NCI-H1092 (cell line): ENCODE measurements around the gene C3orf20.

Experiments
- DNase-seq: peaks from one replicate; lab custom pipeline; 2025; lab: John Stamatoyannopoulos, UW

The C3orf20 gene

DNA sequence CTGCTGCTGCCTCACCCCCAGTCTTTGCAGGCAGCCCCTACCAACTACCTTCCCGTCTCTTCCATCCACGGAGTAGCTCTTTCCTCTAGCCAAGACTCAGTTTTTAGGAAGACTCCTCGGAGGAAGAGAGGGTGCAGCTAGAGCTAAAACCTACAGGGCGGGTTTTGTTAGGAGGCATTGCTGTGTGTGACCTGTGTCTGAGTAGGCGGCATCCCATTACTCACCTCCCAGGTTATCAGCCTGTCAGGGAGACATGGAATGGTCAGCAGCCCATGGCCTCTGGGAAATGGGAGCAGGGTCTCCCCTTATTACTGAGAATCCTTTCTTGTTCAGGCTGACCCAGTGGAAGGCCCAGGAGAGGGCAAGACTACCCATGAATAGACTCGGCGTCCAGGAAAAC, 100.1 kb downstream of the C3orf20 start:
- no peak for DNase-seq

DNA sequence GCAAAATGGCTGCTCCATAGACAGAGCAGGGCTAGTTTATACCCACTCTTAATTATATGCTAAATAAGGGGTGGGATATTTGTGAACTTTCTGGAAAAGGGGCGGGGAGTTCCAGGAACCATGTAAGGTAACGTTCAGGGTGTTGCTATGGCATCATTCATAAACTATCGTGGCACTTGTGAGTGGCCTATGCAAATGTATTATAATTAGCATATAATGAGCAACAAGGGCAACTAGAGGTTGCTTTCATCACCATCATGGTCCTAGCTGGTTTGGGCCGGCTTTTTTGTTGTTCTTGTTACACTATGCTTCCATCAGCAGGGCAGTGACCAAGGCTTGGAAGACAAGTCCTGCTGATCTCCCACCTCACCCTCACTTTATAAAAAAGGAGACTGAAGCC, 100.6 kb downstream of the C3orf20 start:
- DNase-seq: no peak

DNA sequence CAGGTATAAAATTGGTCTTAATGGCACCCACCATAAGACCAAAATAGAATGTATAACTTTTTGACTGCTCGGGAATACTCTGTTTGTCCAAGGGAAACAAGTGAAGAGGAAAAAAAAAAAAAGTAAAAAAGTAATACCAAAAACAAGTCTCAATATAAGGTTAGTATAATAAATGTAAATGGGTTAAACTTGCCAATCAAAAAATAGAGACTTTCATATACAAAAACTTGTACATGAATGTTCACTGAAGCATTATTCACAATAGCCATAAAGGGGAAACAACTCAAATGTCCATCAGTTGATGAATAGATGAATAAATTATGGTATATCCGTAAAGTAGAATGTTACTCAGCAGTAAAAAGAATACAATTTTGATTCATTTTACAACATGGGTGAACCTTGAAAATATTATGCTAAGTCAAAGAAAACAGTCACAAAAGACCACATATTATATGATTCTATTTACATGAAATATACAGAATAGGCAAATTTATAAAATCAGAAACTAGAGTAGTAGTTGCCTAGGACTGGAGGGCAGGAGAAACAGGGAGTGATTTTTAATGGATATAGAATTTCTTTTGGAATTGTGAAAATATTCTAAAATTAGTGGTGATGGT, 104.2 kb downstream of the C3orf20 start:
- no peak for DNase-seq

DNA sequence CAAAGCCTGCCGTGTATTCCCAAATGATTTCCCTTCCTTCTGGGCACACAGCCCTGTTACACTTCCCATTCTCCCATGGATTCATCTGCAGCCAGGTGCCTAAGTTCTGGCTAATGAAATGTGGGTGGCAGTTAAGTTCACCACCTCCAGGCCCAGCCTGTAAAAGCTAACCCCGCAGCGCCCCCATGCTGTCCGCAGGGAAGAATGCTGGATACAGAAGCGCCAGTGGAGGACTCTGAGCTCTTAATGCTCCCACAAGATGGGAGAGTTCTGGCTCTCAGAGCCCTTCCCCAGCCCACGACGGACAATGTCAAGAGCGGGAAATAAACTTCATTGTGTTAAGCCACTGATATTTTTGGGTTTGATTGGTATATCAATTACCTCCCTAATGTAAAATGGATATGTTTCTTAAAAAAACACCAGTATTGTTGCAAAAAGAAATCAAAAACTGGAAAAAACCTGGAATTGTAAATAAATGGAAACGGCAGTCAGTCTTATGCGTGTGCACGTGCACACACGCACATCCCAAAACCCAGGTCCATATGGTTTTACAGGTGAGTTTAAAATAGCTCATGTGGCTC, 106.1 kb downstream of the C3orf20 start:
- peak; percentile 19 for DNase-seq

DNA sequence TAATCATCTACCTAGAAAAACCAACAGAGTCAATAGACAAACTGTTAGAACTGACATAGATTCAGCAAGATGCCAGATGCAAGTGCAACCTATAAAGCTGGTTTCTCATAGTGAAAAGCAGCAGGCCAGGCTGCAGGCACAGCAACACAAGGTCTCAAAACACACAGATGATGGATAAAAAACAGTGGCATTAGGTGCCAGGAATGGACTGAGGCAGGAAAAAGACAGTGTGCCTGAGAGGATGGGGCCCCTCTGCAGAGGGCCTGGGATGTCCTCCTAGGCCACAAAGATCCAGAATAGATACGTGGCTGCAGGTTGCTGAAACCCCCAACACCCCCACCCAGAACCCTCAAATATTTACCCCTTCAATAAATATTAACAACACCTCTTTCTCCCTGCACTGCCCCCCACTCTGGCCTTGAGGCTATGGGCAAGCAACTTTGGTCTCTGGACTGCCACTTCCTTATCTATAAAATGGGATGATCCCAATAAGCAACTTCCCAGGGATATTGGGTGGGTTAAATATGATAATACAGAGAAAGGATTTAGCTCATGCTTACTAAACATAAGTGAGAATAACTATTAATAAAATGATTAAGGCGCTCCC, 108.6 kb downstream of the C3orf20 start:
- no peak for DNase-seq

DNA sequence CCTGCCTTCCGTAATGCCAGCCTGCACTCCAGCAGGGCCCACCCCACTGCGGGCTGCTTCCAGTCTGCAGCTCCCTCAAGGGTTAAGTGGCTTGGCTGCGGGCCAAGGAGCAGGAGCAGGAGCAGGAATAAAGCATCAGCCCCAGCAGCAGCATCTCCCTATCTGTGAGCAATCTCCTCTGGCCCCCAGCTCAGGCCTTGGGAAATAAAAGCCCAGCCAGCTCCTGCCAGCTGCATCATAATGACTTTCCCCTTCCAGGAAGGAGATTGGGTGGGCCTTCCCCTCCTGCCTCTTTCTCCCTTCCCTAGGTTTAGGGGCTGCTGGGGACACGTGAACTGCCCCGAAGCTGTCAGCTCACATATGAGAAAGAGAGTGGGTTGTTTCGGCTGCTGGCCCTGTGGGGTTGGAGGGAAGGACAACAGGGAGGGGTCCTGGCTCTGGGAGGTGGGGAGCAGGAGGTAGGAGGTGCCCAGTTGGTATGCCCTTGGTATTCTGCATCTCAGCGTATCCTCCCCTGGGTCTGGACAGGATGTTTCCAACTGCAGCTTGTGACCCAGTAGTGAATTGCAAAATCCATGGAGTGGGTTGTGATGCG, 109.2 kb downstream of the C3orf20 start:
- DNase-seq: peak; percentile 14

DNA sequence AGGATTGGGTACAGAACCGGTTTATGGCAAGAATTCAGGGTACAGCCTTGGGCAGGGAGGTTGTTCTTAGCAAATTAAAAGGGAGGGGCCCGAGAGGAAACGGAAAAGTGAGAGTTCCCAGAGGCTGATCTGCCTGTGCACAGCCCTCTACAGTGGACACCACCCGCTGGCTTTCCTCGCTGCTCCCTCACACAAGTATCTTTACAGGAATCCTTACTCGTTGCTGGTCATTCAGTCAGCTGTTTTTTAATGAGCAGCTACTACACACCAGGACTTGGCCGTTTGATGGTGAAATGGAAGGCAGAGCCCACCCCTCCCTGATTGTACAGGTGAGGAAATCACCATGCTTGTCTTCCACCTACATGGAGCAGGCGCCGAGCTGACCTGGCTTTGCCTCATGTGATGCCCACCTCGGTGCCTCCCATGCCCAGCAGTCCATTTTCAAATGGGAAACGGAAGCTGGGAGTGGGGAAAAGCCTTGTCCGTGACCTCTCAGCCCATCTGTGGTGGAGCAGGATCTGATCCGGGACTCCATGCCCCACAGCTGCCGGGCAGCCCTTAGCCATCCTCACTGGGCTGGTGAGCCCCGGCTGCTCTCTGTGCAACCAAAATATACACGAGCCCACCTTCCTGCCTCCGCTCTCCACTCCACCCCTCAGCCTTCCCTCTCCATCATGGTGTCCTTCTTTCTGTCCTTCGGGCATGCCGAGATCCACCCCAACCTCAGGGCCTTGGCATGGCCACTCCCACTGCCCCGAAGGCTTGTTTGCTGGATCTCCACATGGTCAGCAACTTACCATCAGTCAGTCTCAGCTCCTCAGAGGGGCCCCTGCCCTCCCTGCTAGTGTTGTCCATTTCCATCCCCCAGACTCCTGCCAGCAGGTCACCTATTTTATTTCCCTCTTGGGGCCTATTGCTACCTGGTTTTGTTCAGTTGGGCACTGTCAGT, 110.5 kb downstream of the C3orf20 start:
- no peak for DNase-seq

DNA sequence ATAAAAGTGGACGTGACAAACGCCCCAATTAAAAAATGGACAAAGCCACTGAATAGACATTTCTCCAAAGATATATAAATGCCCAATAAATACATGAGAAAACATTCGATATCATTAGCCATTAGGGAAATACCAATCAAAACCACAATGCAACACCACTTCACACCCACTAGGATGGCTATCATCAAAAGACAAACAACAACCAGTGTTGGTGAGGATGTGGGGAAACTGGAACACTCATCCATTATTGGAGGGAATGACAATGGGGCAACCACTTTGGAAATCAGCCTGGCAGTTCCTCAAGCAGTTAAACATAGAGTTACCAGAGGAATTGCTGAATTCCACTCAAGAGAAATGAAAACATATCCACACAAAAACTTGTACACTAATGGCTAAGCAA, 111.4 kb downstream of the C3orf20 start:
- no peak for DNase-seq

DNA sequence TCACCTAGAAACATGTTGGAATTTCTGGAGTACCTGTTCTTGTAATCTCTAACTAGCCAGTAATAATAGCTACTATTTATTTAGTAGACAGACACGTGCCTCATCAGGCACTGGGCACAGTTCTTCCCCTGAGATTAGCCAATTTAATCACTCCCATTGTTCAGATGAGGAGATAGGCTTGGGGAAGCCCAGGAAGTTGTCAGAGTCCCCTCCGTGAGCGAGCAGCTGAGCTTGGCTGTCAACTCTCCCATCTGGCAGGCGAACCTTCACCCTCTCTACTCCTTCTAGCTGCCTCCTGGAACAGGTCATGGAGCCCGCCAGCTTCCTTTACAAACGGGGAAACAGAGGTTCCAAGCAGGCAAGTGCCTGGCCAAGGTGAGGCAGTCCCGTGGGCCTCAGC, 112.7 kb downstream of the C3orf20 start:
- no peak for DNase-seq

DNA sequence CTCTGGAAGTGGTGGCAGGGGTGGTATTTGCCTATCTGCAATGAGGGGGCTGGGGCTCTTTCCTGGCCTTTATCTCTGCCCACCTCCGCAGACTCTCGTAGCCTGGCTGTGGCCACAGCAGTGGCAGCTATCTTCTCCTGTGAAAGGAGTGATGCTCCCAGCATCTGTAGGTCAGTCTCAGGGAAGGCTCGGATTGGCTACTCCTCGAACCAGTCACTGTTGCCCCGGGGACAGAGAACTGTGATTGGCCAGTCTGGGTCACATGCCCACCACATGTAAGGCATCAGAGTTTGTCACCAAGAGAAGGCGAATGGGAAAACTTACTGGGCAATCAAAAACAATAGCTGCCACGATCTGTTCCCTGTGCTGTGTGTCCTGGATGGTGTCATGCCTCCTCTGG, 113.7 kb downstream of the C3orf20 start:
- DNase-seq: no peak

DNA sequence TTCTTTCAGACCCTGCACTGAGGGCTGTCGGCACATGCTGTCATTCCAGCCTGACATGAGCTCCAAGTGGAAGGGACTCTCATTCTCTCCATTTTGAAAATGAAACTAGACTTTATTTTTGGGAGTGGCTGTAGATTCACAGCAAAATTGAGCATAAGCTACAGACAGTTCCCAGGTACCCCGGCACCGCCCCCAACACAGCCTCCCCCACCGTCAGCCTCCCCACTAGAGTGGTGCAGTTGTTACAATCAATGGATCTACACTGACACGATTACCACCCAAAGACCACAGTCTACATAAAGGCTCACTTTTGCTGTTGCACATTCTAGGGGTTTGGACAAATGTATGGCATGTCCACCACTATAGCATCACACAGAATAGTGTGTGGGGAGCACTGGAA, 114.3 kb downstream of the C3orf20 start:
- DNase-seq: no peak

DNA sequence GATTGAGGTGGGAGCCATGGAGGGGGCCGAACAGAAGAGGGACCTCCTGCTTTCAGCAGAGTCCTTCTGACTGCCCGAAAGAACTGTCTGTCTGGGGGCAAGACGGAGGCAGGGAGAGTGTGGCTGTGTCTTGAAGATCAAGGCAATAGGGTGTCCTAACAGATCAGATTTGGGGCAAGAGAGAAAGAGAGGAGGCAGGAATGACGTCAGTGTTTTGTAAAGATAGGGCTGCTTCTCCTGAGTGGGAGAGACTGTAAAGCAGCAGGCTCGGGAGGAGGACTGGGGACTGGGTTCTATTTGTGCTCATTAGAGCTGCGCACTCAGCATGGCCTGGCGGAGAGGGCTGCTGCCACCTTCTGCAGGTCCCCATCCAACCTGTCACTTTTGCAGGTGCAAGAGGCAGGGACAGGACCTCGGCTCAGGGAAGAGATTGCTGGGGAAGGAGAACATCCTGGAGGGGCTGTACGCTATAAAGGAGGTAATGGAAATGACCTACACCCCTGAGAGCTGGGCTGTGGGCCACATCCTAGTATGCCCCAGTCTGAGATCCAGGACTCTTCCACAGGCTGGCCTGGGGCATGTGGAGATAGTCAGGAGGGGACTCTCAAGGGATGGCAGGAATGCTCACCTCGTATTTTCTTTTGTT, 114.8 kb downstream of the C3orf20 start:
- DNase-seq: no peak

DNA sequence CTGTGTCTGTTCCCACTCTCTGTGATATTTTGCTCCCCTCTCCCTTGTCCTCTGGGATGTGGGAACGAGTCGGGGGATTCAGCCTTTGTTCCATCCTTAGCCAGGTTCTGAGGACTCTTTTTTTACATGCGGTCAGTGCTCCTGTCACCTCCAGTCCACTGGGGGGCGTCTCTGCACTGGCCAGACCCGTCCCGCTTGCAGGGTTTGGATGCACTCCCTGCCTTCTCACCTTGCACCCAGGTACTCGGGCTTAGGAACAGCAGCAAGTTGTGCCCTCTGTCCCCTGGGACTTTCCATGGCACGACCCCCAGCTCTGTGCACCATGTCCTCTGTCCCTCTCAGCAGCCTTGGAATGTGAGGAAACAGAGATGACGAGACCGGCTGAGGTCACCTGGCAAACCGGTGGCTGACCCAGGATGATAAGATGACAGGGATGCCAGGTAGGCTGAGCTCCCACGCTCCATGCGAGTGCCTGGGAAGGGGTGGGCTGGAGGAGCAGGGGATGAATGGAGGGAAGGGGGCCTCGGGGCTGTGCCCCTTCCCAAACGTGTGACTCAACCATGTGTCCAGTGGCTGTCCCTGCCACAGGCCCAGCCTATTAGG, 116.5 kb downstream of the C3orf20 start:
- peak; percentile 13 for DNase-seq

DNA sequence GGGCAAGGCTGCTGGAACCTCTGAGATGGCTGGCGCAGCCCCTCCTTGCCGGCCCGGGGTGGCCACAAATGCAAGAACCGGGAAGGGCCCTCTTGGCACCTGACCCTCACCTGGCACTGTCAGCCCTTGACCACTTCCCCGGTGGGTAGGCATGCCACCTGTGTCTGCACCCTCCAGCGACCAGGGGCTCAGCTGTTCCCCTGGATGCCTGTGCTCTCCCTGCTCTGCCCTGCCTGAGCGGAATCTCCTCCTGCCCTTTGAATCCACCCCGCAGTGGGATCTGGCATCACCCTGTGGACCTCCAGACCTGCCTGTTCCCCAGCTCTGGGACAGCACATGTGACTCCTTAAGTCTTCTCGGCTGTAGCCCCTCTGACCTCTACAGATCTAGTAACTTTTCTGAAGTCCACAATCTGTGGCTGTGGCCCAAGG, 117.8 kb downstream of the C3orf20 start:
- DNase-seq: no peak

DNA sequence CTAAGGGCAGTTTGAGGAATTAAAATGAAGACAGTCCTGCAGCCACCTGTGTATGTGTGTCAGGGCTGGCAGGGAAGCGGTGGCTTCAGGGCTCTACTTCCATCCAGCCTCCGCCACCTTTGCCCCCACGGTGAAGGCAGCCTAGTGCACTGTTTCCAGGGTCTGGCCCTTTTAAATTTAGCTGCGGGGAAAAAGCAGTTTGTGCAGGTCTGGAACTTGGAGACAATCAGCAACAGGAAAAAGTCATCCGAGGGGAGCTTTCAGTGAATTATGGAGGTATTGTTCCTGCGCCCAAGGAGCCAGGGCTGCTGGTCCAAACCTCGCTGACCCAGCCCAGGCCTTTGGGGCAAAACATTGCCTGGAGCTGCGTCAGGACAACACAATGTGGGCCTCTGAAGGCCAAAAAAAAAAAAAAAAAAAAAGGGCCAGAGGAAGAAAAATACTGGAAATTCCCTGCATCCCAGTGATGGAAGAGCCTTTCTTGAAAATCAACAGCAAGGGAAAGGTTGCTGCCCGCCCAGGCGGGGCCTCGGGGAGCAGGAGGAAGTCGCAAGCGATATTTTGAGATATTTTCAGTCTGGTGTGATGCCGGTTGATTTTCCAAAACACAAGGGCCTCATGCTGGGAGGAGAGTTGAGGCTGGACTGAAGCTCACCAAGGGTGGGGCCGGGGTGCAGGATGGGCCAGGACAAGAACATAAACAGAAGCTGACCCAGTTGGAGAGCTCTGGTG, 118.4 kb downstream of the C3orf20 start:
- no peak for DNase-seq

DNA sequence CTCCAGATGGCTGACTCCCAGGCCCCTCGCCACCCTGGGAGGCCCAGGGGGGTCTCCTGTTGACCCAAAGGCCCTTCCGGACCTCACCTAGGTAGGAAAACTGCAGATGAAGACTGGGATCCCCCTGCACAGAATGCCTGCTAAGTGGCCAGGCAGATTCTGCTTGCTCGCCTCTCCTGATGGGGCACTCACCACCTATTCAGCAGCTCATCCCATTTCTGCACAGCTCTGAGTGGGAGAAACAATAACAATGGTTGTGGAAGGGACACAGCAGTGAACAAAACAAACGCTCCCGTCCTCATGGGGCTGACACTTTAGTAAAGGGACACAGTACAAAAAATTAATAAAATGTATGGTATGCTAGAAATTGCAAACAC, 118.9 kb downstream of the C3orf20 start:
- DNase-seq: no peak

DNA sequence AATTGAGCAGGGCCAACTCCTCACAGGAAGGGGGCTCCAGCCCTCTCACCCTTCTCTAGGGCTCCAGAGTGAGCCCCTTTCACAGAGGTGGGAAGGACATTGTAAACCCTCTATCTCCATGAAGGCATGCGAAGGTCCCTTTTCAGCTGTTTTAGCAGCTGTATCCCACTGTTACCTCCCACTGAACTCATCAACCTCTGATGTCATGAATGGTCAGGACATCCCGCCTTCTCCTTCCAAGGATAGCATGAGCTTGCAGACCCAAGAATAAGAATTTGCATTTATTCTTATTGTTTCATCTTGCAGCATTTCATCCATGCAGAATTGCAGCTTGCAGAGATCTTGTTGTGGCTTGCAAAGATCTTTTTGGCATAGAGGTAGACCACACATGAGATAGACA, 119.5 kb downstream of the C3orf20 start:
- no peak for DNase-seq

DNA sequence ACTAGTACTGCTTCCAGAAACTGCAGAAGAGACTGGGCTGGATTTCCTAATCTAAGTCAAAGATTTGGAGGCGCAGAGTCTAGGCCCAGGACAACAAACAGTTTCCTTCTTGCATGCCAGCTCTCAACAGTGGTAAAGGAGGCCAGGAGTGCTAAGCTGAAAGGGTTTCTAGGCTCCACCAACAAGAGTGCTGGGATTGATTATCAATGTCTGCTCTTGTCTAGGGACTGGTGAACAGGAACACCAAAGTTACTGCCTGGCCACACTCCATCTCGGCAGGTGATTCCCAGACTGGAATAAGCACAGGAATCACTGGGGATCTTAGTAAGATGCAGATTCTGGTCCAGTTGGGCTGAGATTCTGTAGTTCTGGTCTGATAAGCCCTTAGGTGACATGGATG, 121.1 kb downstream of the C3orf20 start:
- DNase-seq: no peak

DNA sequence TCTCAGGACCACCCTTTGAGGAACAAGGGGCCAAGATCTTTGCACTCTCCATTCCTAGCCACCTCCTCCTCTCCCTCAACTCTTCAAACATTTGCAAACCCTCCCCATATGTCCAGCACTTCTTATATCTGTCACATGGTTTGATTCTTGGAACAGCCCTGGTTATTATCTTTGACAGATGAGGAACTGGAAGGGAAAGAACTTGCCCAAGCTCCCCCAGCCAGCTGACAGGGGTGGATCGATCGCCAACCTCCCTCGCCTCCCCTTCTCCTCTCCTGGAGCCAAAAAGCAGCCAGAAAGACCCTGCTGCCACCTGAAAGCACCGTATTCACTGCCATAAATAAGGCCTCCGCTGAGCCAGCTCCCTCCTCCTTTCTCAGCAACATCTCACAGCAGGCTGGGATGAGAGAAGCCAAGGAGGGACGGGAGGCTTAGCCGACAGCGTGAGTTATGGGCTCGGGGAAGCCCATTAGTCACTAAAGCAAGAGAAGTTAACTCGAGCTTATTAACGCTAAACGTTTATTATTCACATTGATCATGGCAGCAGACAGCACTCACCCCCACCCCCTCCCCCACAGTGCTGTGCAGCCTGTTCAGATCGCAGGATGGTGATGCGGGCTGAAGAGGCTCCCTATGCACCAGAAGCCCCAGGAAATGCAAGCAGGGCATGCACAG, 121.6 kb downstream of the C3orf20 start:
- no peak for DNase-seq

DNA sequence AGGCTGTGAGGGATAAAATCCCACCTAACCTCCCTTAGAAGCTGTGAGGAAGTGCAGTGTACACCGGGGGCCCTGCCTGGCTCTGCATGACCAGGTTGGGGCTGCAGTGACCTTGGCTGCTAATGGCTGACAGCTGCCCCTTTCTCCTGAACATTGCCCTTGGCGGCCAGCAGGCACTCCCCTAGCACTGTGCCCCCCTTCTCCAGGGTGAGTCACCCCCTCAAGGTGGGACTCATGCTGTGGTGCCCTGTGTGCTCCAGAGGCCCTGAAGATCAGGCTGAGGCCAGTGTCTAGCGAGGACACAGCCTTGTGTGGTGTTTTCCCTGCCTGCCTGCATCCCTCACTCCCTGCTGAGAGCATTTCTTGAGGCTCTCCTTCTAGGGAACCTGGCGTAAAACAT, 122.8 kb downstream of the C3orf20 start:
- no peak for DNase-seq
